Left cardiac atrium (tissue), 4 donors: ENCODE measurements around the gene ATOH8. TPM values are rescaled to one million over a fixed set of nuclear protein-coding genes. Genes with fewer than 3 reads are reported as not detected.

Experiments used
- ATAC-seq, 2 donors: fragments of 200-7000 bp; cut with Tn5 transposase; one replicate each; pipeline ENCODE4 v1.9.1; 2020; ENCODE audit warnings: mild to moderate bottlenecking in 2 of 2, moderate library complexity in 2 of 2
- DNase-seq: peaks from one replicate; pipeline ENCODE4 v3.0.0-alpha.2; 2020
- intact Hi-C, 2 donors: fragments of 100-400 bp; cut with DNase I; formaldehyde crosslinking; loops; one replicate each; pipeline versions ENCODE4 v1.14.1 to v1.15.1; 2022 to 2023
- total RNA-seq, 2 donors: library from RNA; stranded (reverse); fragmentation: NEBNext Ultra II Directional; extraction: Animal tissue kit (Norgen Biotek cat#: 25700); gene quantifications; one replicate each; pipeline ENCODE4 v1.2.1, GENCODE V29; 2021
- donor health status: DM: no; HTN: yes; CAD: no.
- donor health status: DM: no; HTN: yes; CAD: no; lungs with severe emphysema.
- donor health status: DM: yes; HTN: yes; CAD: no.
- donor health status: Dilated cardiomyopathy.

ATOH8 gene
- total RNA-seq, 2 donors from 2014 or later, result 23.4 to 29.1 TPM

DNA sequence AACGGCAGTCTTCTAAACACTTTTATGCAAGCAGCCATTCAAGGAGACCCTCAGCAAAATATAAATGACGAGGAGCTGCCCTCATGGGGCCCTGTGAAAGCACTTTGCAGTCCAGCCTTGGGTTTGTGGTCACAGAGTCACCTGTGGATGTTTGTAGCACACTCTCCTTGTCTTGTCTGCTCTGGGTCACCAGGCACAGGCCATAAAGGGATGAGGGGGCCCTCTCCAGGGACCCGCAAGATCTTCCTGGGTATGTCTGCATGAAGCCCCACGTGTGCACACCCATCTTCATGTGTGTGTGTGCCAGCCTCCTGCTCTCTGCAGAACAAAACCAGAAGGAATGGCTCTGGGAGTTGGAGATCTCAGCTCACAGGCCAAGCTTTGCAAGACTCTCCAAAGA lies 36.2 kb downstream of the ATOH8 start:
- intact Hi-C loops, result no loop called here
- ATAC-seq (no peak), DNase-seq (peak; percentile 5)

DNA sequence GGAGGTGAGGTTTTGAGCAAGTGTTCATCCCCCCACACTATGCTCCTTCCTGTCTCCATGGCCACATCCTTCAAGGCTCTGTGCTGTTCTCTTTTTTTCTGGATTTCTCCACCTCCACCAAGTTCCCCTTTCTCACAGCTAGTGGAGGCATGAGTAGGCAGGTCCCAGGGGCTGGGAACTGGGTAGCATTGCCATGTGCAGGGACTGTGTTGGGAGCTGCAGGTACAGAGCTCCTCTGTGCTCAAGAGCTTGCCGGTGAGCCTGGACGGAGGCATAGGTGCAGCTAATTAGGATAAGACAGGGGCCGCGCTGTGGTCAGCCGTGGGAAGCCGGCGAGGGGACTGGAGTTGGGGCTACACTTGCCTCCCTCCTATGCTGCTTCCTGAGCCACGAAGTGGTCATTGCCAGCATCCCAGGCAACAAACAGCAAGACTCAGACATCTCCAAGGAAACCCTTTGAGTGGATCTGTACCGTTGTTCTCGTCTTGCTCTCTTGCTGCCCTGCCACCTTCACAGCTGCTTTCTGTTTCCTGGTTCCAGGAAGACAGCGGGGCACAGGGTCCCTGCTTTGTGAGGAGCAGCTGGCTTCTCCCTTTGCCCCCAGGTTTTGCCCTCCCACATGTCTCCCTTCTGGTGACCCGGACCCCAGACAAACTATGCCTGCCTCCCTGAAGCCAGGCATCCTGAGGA lies 36.9 kb downstream of the ATOH8 start:
- peak; percentile 15 for DNase-seq
- intact Hi-C loops, result no loop called here
- no peak for ATAC-seq

DNA sequence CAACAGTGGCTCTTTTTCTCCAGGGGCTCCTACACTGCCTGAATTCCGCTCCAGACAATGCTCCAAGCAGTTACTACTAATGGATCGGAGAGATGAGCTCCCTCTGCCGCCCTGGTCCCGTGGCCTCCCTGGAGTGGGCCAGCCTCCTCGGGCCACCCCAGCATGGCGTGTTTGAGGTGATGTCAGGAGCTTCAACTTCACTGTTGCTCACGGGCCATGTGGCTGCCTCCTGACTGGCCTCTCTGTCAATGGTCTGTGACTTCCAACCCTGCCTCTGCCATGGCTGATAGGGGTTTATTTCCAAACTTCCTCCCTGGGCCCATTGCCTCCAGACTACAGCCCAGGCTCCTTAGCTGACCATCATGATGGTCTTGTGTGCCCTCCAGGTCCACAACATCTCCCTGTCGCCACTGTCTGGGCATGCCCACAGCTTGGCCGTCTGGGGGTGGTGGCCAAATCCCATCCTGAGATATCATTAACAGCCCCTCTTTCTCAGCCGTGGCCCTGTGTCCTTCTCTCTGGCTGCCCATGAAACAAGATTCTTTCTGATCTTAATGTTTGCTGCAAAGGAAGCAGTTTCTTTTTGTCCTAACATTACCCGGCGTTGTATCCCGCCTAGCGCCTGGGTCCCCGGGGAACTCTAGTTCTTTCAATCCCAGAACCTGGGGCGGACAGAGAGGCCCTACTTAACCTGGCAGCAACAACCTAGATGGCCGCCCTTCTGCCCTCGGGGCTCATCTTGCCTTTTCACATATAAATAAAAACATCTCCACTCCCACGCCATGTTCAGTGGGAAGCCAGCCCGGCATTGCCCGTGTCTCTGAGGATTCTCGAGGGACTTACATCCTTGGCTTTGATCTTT lies 38.1 kb downstream of the ATOH8 start:
- intact Hi-C loops, result no loop called here
- ATAC-seq, result no peak
- peak; percentile 22 for DNase-seq

DNA sequence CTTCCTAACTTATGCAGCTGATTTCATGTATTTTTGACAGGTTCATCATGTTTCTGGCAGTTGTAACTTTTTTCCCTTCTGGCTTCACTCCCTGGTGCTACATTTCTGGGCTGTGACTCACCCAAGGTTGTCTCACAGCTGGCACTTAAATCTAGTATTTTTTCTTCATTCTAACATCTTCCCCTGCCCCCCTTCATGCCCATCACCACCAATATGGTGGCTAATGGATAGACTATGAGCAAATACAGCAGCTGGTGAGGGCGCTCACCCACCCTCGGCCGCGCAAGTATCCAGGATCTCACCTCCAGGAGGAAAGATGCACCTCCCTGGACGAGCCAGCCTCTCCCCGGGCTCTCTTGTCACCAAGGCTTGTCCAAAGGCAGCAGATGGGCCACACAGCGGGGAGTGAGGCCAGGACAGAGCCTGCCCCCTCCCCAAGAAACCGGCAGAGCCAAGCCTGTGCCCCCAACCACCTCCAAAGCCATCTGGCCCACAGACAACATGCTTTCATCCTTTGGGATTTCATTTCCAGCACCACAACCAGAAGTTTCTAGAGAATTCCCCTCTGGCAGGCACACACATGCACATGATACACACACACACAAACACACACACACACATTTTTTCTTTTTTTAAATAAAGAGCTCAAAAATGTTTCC lies 39.1 kb downstream of the ATOH8 start:
- intact Hi-C loops, result no loop called here
- DNase-seq (peak; percentile 15), ATAC-seq (peak; percentile 32 to 48)

DNA sequence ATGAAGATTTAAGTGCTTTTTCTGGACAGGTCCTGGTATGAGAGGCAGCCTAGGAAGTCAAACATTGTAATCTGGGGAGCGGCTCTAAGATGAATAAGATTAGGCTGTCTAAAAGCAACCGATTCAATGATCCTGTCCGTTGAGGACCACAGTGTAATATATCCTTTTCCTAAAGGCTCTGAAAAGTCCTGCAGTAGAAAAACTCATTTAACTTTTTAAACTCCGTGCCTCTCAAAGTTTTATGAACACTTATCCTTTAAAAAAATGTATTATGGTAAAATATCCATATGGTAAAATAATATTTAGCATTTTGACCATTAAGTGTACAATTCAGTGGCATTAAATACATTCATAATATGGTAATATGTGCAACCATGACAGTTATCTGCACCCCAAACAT lies 39.8 kb downstream of the ATOH8 start:
- DNase-seq (no peak), ATAC-seq (no peak)
- intact Hi-C loops, result no loop called here

DNA sequence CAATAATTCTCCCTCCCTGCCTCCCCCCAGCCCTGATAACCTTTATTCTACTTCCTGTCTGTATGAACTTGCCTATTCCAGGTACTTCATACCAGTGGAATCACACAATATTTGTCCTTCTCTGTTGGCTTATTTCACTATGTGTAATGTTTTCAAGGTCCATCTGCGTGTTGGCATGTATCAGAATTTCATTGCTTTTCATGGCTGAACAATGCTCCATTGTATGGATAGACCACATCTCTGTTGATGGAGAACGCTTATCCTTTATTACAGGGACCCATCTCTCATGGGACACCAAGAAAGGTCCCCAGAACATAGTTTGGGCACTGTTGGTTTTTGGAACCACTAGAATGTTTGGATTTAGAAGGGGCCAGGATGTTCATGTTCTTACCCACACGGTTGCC lies 40.2 kb downstream of the ATOH8 start:
- DNase-seq, result no peak
- intact Hi-C loops, result no loop called here

DNA sequence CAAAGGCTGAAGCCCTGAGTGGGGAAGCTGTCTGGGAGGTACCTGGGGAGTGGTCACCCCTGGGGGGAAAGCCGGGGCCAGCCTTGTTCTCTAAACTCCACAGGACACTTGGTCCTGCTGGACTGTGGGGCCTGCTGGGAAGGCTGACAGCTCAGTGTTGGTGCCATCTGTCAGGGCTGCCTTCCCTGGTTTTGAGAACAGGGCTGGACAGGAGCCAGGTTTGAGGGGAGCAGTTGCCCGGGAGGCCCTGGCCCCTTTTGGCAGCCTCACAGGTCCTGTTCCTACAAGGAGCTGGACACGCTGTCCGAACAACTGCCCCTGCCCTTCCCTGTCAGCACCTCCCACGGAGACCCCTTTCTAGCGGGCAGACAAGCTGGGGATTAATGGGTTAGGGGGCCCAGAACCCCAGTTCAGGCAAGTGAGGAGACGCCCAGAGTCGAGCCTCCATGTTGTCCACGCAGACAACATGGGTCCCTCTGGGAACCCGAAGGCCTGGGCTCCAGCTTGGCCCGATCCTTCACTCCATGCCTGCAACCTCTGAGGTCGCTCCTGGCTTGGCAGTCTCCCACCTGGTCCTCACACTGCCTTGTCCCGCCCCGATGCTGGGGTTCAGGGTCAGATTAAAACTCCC lies 40.8 kb downstream of the ATOH8 start:
- ATAC-seq, result peak in 1 of 2 donors; percentile 2
- no peak for DNase-seq
- intact Hi-C loops, result no loop called here

More for the DNA sequence above, 40.2 kb downstream of the ATOH8 start:
- no peak for ATAC-seq

DNA sequence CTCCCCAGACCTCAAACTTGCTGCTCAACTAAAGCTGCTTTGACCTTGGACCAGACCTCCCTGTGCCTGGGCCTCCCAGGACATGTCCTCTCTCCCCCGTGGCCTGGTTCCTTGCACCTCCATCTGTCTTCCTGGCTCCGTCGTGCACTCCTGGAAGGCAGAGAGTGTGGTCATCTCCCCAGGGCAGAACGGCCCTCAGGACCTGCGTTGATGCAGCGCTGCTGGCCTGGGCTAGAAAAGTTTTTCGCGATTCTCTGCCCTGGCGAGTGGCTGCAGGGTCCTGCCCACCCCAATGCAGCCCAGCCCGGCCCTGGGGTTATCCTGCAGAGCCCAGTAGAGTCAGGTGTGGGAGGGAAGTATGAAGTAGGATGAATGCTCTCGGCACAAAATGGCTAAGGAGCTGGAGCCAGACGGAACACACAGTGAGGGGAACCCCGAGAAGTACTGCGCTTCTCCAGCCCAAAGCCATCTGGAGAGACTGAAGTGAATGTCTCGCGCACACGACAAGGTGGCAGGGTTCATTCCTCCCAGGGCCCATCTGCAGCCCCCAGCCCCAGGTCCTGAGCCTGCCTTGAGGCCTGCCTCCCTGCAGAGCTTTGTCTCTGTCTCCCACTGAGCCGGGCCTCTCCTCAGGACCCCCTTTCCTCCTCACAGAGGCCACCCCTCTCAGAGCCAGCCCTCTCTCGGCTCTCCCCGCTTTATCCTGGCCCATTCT lies 41.7 kb downstream of the ATOH8 start:
- DNase-seq, result no peak
- ATAC-seq, result no peak
- intact Hi-C loops, result no loop called here

DNA sequence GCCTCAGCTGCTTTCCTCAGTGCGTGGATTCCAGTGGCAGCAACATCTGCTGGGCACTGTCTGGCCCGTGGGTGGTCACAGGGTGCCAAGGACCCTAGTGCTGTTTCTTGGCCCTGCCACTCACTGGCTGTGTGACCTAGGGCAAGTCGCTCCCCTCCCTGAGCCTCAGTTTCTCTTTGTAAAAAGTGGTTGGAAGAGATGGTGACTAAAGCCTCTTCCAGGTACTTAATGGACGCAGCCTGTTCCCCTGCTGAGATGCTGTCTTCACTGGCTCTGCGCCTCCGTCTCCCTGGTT lies 42.2 kb downstream of the ATOH8 start:
- DNase-seq (no peak), ATAC-seq (no peak)
- intact Hi-C loops, result no loop called here

DNA sequence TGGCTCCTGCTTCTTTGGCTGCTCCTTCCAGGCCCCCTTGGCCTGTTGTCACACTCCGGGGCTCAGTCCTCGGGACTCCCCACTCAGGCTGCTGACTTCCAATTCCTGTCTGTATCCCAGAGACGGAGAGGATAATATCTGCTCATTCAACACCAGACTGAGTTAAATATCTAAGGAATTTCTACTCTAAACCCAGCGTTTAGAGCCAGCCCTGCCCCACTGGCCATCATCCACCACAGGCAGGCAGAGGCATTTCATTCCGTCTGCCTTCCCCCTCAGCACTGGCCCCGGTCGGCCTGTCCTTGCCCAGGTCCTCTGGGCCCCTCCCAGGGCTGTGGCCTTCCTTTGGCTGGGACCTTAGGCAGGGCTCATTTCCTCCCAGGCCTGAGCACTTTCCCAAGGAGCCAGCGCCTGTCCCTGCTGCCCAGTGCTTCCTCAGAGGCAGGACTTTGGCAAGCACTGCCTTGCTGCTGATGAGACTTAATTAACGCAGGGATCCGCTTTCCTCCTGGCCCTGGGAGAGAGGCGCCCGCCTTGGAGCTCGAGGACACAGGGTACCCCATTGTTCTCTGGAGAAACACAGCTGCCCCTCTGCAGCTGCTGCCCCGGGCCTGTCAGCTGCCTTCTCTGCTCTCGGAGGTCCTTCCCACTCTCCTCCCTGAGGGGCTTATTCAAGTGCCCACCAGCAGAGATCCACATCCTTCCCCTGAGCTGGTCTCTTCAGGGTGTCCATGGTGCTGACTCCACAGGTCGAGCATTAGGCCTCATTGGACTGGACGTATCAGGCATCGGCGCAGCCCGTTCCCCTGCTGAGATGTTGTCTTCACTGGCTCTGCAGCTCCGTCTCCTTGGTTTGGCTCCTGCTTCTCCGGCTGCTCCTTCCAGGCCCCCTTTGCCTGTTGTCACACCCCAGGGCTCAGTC lies 42.8 kb downstream of the ATOH8 start:
- peak; percentile 76 for DNase-seq
- peak; percentile 45 to 64 for ATAC-seq
- intact Hi-C loops, result no loop called here

DNA sequence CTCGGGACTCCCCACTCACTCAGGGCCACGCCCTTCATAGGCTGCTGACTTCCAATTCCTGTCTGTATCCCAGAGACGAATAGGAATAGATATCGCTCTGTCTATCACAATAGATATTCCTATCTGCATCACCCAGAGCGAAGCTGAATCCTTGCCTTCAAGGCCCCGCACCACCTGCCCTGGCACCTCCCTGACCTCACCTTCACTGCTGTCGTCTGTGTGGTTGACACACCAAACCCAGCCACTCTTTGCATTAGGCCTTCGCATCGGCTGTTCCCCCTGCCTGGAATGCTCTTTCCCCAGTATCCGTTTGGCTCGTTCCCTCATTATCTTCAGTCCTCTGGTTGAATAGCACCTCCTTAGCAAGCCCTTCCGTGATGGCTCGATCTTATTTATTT lies 43.5 kb downstream of the ATOH8 start:
- intact Hi-C loops, result no loop called here
- ATAC-seq (no peak), DNase-seq (no peak)

DNA sequence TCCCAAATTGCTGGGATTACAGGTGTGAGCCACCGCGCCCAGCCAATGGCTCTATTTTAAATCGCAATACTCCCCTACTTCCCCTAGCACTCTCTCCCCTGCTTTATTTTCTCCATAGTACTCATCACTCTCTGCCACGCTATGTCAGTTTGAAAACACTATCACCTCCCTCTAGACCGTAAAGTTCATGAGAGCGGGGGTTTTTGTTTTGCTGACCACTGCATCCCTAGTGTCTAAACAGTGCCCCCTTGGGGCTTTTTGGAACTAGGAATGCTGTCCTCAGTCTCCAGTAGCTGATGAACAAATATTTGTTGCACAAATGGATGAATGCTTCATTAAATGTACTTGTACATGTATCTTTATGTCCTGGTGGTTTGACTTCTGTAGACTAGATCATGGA lies 44.1 kb downstream of the ATOH8 start:
- no peak for DNase-seq
- ATAC-seq, result peak; percentile 40 to 46
- intact Hi-C loops, result loop anchor here in 1 of 2 donors (2.0 kb wide), 2 partner anchors 47 to 69 kb away; no protein-coding TSS in a partner anchor

DNA sequence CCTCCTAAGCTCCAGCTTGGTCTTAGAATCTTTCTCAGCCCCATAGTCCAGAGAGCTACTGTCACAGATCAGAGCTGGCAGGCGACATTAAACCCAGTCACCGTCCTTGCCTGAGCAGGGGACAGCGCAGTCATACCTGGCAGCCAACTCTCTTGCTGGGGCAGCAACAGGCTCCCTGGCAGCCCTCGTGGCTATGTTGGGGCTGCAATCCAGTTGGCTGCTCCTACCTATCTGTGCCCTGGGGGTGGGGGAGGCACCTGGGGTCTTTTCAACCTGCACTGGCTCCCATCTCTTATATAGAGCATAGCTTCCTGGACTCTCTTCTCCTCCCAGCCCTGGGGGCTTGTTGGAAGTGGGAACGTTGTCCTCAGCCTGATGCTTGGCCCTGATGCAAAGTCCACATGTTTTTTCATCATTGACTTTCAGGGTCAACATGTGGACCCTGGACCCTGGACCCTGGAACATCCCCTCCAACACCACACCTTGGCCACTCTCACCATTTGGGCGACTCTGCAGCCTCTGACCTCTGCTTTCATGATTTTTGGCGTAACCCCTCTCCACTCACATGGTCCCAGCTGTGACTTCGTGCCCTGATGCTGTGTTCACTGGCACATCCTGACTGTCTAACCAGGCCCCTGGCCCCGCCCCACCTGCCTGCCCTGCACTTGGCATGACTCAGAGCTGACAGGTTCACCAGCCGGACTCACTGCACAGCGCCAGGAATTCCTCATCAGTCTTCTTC lies 45.6 kb downstream of the ATOH8 start:
- intact Hi-C loops, result loop anchor here in 1 of 2 donors (2.0 kb wide), 2 partner anchors 49 to 71 kb away; no protein-coding TSS in a partner anchor
- peak; percentile 23 for DNase-seq
- ATAC-seq, result peak in 1 of 2 donors; percentile 37

DNA sequence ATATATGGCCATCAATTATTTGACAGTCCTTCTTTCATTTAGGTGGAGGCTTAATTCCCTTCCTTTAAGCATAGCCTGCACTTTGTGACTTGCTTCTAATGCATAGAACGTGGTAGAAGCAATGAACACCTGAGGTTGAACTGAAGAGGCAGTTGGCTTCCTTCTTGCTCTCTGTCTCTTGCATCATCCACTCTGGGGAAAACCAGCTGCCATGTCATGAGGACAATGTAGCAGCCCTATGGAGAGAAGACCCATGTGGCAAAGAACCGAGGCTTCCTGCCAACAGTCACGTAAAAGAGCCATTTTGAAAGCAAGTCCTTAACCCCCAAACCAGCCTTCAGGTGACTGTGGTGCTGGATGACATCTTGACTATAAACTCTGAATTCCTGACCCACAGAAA lies 46.8 kb downstream of the ATOH8 start:
- intact Hi-C loops, result no loop called here
- no peak for ATAC-seq
- DNase-seq, result peak; percentile 8

DNA sequence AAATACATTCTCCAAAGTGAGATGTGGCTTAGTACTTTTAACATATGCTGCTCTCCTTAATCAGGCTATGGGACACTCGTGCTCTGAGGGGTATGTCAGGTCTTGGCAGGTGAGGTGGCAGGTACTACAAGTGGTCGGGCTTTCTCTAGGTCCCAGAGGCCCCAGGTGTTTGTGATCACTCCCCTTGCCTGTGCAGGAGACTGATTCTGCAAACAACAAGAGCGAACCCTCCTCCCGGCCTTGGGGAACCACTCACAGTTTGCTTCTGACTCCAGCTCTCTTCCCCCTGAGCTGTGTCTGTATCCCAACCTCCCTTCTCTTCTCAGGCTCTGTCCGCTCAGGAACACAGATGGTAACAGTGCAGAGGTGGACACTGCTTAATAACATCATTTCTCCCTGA lies 48.1 kb downstream of the ATOH8 start:
- no peak for ATAC-seq
- peak; percentile 12 for DNase-seq
- intact Hi-C loops, result no loop called here

DNA sequence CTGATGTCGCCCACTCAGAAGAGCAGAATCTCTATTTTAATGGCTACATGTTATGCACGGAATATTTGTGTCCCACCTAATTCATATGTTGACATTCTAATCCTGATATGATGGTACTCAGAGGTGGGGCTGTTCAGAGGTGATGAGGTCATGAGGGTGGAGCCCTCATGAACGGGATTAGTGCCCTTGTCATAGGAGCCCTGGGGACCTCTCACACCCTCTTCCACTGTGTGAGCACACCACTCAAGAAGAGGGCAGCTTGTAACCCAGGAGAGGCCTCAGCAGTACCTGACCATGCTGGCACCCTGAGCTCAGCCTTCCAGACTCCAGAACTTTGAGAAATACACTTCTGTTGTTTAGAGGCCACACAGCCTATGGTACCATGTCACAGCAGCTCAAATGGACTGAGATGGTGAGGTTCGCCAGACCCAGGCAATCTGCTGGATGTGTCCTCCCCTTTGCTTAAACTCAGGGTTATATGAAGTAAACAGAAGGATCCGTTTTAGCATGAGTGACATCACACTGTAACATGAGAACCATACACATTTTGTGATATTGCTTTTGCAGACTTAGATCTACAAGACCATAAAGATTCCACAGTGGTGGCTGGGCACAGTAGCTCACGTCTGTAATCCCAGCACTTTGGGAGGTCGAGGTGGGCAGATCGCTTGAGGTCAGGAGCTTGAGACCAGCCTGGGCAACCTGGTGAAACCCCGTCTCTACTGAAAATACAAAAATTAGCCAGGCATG lies 48.7 kb downstream of the ATOH8 start:
- peak; percentile 2 for DNase-seq
- no peak for ATAC-seq
- intact Hi-C loops, result no loop called here
